HL-60 (cell line): ENCODE results near the gene BRWD1.

Source experiments
- DNase-seq, 2 experiments: peaks; one replicate each; pipeline ENCODE4 v3.0.0-alpha.2; 2010 to 2020; ENCODE audit warnings: low read depth in 1 of 2, low spot score in 1 of 2
- H3K27ac ChIP-seq: fragments of 250-450 bp; sonication (Bioruptor Pico); replicated peaks from 2 replicates; pipeline ENCODE4 v1.5.1; 2020; ENCODE audit warnings: mild to moderate bottlenecking, moderate library complexity
- H3K27me3 ChIP-seq: fragments of 250-450 bp; sonication (Bioruptor Pico); 2 replicates; pipeline ENCODE4 v1.5.1; 2021; ENCODE audit warnings: mild to moderate bottlenecking, moderate library complexity; ENCODE audit not compliant: insufficient read depth, poor library complexity, severe bottlenecking
- H3K4me3 ChIP-seq: replicated peaks from 2 replicates; pipeline ENCODE4 v1.5.1; 2011; ENCODE audit warnings: mild to moderate bottlenecking, control low read depth, low read length; ENCODE audit not compliant: insufficient read depth
- GABPA ChIP-seq: IDR thresholded peaks from 2 replicates; pipeline ENCODE4 v1.6.1; 2012; ENCODE audit warnings: low read depth
- POLR2AphosphoS5 ChIP-seq: IDR thresholded peaks from 2 replicates; pipeline ENCODE4 v1.6.1; 2012; ENCODE audit warnings: low read depth
- SPI1 ChIP-seq: IDR thresholded peaks from 2 replicates; pipeline ENCODE4 v1.6.1; 2012; ENCODE audit warnings: low read depth, mild to moderate bottlenecking, borderline replicate concordance
- TF ChIP-seq, protein P1 (sequence below): IDR thresholded peaks from 2 replicates; pipeline ENCODE4 v1.6.1; 2012; ENCODE audit warnings: low read depth; ENCODE audit not compliant: insufficient replicate concordance
- TF ChIP-seq, protein P2 (sequence below): IDR thresholded peaks from one replicate; pipeline ENCODE4 v1.5.1; 2011; ENCODE audit warnings: low read length, control low read depth, inconsistent platforms; ENCODE audit not compliant: insufficient read depth

The BRWD1 gene

DNA sequence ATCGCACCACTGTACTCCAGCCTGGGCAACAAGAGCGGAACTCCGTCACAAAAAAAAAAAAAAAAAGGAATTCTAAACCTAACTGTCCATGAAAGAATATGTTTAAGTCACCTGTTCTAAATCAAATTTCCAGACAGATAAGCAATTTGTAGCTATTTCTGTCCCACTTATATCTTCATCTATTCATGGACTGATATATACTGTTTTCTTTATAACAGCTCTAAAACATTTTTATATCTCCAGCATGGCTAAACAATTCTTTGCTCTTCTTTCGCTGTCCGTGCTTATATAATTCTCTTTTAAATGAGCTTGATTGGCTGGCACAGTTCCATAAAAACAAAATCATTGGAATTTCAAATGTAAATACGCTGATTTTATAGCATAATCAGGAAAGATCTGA, 30.5 kb downstream of the BRWD1 start:
- Histone ChIP-seq H3K27ac (no peak overlapping the region), H3K27me3 (no peaks in the 10 kb centered on the region), H3K4me3 (no peak overlapping the region)
- TF ChIP-seq GABPA = no peak
- no peak for TF ChIP-seq SPI1
- TF ChIP-seq, protein P1, sequence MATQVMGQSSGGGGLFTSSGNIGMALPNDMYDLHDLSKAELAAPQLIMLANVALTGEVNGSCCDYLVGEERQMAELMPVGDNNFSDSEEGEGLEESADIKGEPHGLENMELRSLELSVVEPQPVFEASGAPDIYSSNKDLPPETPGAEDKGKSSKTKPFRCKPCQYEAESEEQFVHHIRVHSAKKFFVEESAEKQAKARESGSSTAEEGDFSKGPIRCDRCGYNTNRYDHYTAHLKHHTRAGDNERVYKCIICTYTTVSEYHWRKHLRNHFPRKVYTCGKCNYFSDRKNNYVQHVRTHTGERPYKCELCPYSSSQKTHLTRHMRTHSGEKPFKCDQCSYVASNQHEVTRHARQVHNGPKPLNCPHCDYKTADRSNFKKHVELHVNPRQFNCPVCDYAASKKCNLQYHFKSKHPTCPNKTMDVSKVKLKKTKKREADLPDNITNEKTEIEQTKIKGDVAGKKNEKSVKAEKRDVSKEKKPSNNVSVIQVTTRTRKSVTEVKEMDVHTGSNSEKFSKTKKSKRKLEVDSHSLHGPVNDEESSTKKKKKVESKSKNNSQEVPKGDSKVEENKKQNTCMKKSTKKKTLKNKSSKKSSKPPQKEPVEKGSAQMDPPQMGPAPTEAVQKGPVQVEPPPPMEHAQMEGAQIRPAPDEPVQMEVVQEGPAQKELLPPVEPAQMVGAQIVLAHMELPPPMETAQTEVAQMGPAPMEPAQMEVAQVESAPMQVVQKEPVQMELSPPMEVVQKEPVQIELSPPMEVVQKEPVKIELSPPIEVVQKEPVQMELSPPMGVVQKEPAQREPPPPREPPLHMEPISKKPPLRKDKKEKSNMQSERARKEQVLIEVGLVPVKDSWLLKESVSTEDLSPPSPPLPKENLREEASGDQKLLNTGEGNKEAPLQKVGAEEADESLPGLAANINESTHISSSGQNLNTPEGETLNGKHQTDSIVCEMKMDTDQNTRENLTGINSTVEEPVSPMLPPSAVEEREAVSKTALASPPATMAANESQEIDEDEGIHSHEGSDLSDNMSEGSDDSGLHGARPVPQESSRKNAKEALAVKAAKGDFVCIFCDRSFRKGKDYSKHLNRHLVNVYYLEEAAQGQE = no peak
- TF ChIP-seq, protein P2, sequence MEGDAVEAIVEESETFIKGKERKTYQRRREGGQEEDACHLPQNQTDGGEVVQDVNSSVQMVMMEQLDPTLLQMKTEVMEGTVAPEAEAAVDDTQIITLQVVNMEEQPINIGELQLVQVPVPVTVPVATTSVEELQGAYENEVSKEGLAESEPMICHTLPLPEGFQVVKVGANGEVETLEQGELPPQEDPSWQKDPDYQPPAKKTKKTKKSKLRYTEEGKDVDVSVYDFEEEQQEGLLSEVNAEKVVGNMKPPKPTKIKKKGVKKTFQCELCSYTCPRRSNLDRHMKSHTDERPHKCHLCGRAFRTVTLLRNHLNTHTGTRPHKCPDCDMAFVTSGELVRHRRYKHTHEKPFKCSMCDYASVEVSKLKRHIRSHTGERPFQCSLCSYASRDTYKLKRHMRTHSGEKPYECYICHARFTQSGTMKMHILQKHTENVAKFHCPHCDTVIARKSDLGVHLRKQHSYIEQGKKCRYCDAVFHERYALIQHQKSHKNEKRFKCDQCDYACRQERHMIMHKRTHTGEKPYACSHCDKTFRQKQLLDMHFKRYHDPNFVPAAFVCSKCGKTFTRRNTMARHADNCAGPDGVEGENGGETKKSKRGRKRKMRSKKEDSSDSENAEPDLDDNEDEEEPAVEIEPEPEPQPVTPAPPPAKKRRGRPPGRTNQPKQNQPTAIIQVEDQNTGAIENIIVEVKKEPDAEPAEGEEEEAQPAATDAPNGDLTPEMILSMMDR = no peak
- no peak for TF ChIP-seq POLR2AphosphoS5
- no peak for DNase-seq

DNA sequence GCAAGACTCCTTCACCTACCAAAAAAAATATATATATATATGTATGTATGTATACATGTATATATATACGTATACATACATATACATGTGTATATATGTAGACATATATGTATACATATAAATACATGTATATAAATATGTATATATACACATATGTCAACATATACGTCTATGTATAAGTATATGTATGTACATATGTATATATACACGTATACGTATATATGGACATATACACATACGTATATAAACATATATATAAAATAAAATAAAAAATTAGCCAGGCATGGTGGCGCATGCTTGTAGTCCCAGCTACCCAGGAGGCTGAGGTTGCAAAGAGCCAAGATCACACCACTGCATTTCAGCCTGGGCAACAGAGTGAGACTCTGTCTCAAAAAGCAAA, 31.6 kb downstream of the BRWD1 start:
- TF ChIP-seq, protein P2 = no peak
- no peak for TF ChIP-seq POLR2AphosphoS5
- no peak for TF ChIP-seq GABPA
- TF ChIP-seq, protein P1 = no peak
- TF ChIP-seq SPI1 = no peak
- Histone ChIP-seq H3K4me3 (no peak overlapping the region), H3K27me3 (no peaks in the 10 kb centered on the region), H3K27ac (no peak overlapping the region)
- no peak for DNase-seq

DNA sequence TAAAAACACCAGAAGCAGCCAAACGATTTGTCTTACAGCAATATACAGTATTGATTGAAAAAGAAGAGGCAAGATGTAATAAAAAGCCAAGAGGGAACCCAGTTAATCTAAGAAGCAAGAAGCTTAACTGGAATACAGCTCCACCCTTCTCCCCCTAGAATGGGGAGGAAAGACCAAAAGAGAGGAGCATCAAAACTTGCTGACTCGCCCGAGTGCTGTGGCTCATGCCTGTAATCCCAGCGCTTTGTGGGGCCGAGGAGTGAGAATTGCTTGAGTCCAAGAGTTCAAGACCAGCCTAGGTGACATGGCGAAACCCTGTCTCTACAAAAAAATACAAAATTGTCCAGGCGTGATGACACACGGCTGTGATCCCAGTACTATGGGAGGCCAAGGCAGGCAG, 32.2 kb downstream of the BRWD1 start:
- no peak for TF ChIP-seq GABPA
- TF ChIP-seq, protein P2 = no peak
- TF ChIP-seq POLR2AphosphoS5 = no peak
- no peak overlapping the region for H3K4me3 ChIP-seq
- DNase-seq = no peak
- H3K27me3 ChIP-seq = no peaks in the 10 kb centered on the region
- H3K27ac ChIP-seq = no peak overlapping the region

DNA sequence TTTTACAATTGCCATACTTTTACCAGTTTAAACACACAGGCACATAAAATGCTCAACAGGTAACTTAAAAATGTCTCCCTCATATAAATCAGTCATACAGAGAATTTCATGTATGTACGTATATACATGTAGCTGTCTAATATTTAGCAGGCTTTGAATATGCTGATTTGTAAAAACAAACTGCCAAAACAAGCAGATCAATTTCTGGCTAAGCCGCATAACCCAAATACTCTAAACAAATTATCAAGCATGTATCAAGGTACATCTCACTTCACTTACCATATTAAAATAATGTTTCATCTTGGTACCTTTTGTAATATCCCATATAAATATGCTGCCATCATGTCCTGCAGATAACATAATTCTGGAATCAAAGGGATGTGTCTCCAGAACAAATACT, 43.8 kb downstream of the BRWD1 start:
- no peak for DNase-seq

More for the DNA sequence above, 43.8 kb downstream of the BRWD1 start:
- no peak overlapping the region for H3K4me3 ChIP-seq
- H3K27me3 ChIP-seq = no peaks in the 10 kb centered on the region
- no peak overlapping the region for H3K27ac ChIP-seq
- TF ChIP-seq, protein P1 = no peak
- TF ChIP-seq, protein P2 = no peak
- TF ChIP-seq POLR2AphosphoS5 = no peak
